Osteocyte (in vitro differentiated cells): Measurements from ENCODE around the gene CCHCR1. TPM values are rescaled to one million over a fixed set of nuclear protein-coding genes. Genes with fewer than 3 reads are reported as not detected.
"Not testable (repeated sequence)": the region's sequence is repeated elsewhere in the genome, so short reads cannot be mapped to it uniquely, and the experiment has no call there.

ENCODE experiments used
- DNase-seq: peaks from one replicate; pipeline ENCODE4 v3.0.0; 2021; ENCODE audit warnings: mixed read lengths; ENCODE audit not compliant: unreplicated experiment; ENCODE audit errors: extremely low spot score
- H3K27ac Mint-ChIP-seq: one replicate; pipeline ENCODE4 v1.8.0; 2021; ENCODE audit warnings: mild to moderate bottlenecking, mixed read lengths; ENCODE audit not compliant: unreplicated experiment
- H3K27me3 Mint-ChIP-seq: one replicate; pipeline ENCODE4 v1.8.0; 2021; ENCODE audit warnings: mixed read lengths; ENCODE audit not compliant: unreplicated experiment
- H3K36me3 Mint-ChIP-seq: one replicate; pipeline ENCODE4 v1.8.0; 2021; ENCODE audit warnings: mixed read lengths; ENCODE audit not compliant: unreplicated experiment
- H3K4me1 Mint-ChIP-seq: one replicate; pipeline ENCODE4 v1.8.0; 2021; ENCODE audit warnings: mixed read lengths; ENCODE audit not compliant: unreplicated experiment
- H3K4me3 Mint-ChIP-seq: one replicate; pipeline ENCODE4 v1.8.0; 2021; ENCODE audit warnings: mild to moderate bottlenecking, moderate library complexity, mixed read lengths; ENCODE audit not compliant: unreplicated experiment
- H3K9me3 Mint-ChIP-seq: one replicate; pipeline ENCODE4 v1.8.0; 2021; ENCODE audit warnings: mixed read lengths; ENCODE audit not compliant: unreplicated experiment
- CTCF ChIP-seq: fragments of 200-600 bp; sonication (generic); IDR thresholded peaks from 2 replicates; pipeline ENCODE4 v1.5.0; 2021; ENCODE audit warnings: antibody characterized with exemption, mild to moderate bottlenecking, moderate library complexity
- total RNA-seq: library from RNA; stranded (reverse); gene quantifications from 2 replicates; pipeline ENCODE4 v1.2.1, GENCODE V29; 2021

The CCHCR1 gene
- total RNA-seq, 1 donor from 2014 or later, result 19.0 TPM

GRCh38 chr6:31169123-31169857 lies 11.7 kb upstream of the CCHCR1 start:
- peaks cover 2% of the 10 kb centered on the region for H3K36me3 Mint-ChIP-seq
- no peak overlapping the region for H3K27ac Mint-ChIP-seq
- DNase-seq, result no peak
- H3K9me3 Mint-ChIP-seq, result no peaks in the 10 kb centered on the region
- no peaks in the 10 kb centered on the region for H3K4me1 Mint-ChIP-seq
- no peaks in the 10 kb centered on the region for H3K27me3 Mint-ChIP-seq
- H3K4me3 Mint-ChIP-seq, result no peak overlapping the region
- no peak for TF ChIP-seq CTCF

GRCh38 chr6:31168606-31169005 lies 11.0 kb upstream of the CCHCR1 start:
- Mint-ChIP-seq H3K4me3 (no peak overlapping the region), H3K27me3 (no peaks in the 10 kb centered on the region), H3K36me3 (peaks cover 2% of the 10 kb centered on the region), H3K9me3 (no peaks in the 10 kb centered on the region), H3K27ac (no peak overlapping the region), H3K4me1 (no peaks in the 10 kb centered on the region)
- no peak for TF ChIP-seq CTCF
- DNase-seq, result no peak

GRCh38 chr6:31165986-31166385 lies 8.4 kb upstream of the CCHCR1 start:
- Mint-ChIP-seq H3K36me3 (peaks cover 2% of the 10 kb centered on the region), H3K4me3 (no peak overlapping the region), H3K27me3 (no peaks in the 10 kb centered on the region), H3K27ac (no peak overlapping the region), H3K4me1 (no peaks in the 10 kb centered on the region), H3K9me3 (no peaks in the 10 kb centered on the region)
- TF ChIP-seq CTCF, result no peak
- no peak for DNase-seq

- not testable (repeated sequence) for H3K9me3 Mint-ChIP-seq, H3K4me1 Mint-ChIP-seq, H3K27me3 Mint-ChIP-seq, H3K36me3 Mint-ChIP-seq, H3K27ac Mint-ChIP-seq, DNase-seq, H3K4me3 Mint-ChIP-seq
Measured at GRCh38 chr6:31165064-31165832, 7.6 kb upstream of the CCHCR1 start.

GRCh38 chr6:31164475-31165063 lies 7.0 kb upstream of the CCHCR1 start:
- not testable (repeated sequence) for DNase-seq, H3K4me1 Mint-ChIP-seq, H3K9me3 Mint-ChIP-seq, H3K36me3 Mint-ChIP-seq, H3K4me3 Mint-ChIP-seq, H3K27me3 Mint-ChIP-seq, H3K27ac Mint-ChIP-seq

- H3K4me1 Mint-ChIP-seq, result peaks cover 8% of the 10 kb centered on the region
- H3K4me3 Mint-ChIP-seq, result no peak overlapping the region
- no peak for TF ChIP-seq CTCF
- H3K36me3 Mint-ChIP-seq, result peaks cover 2% of the 10 kb centered on the region
- no peaks in the 10 kb centered on the region for H3K9me3 Mint-ChIP-seq
- H3K27ac Mint-ChIP-seq, result no peak overlapping the region
- DNase-seq, result no peak
- no peaks in the 10 kb centered on the region for H3K27me3 Mint-ChIP-seq
Measured at GRCh38 chr6:31163922-31164321, 6.3 kb upstream of the CCHCR1 start.
